H9 (cell line): ENCODE data around the gene GMPR2. TPM values are rescaled to one million over a fixed set of nuclear protein-coding genes. Genes with fewer than 3 reads are reported as not detected.

ENCODE experiments used
- DNase-seq: peaks from one replicate; pipeline ENCODE4 v3.0.0-alpha.2; 2017
- H2AFZ ChIP-seq: one replicate; pipeline ENCODE4 v1.6.1; 2013; ENCODE audit warnings: mild to moderate bottlenecking, low read length, control low read depth, moderate library complexity
- H2AK5ac ChIP-seq: 2 replicates; pipeline ENCODE4 v1.6.1; 2013; ENCODE audit warnings: low read length, control low read depth, mixed read lengths; ENCODE audit not compliant: insufficient read length
- H2BK120ac ChIP-seq: one replicate; pipeline ENCODE4 v1.6.1; 2013; ENCODE audit warnings: low read depth, mild to moderate bottlenecking, low read length, control low read depth, inconsistent platforms; ENCODE audit not compliant: poor library complexity, severe bottlenecking
- H2BK12ac ChIP-seq: 2 replicates; pipeline ENCODE4 v1.6.1; 2013; ENCODE audit warnings: low read length, control low read depth, mixed read lengths, low read depth; ENCODE audit not compliant: insufficient read length
- H2BK15ac ChIP-seq: 2 replicates; pipeline ENCODE4 v1.6.1; 2013; ENCODE audit warnings: low read depth, low read length, control low read depth
- H2BK20ac ChIP-seq: one replicate; pipeline ENCODE4 v1.6.1; 2013; ENCODE audit warnings: low read depth, mild to moderate bottlenecking, low read length, control low read depth, inconsistent platforms; ENCODE audit not compliant: poor library complexity, severe bottlenecking
- H2BK5ac ChIP-seq: 2 replicates; pipeline ENCODE4 v1.6.1; 2013; ENCODE audit warnings: low read length, control low read depth, mixed read lengths; ENCODE audit not compliant: insufficient read length
- H3K14ac ChIP-seq: 2 replicates; pipeline ENCODE4 v1.6.1; 2013; ENCODE audit warnings: low read length, control low read depth; ENCODE audit not compliant: insufficient read depth
- H3K18ac ChIP-seq: 2 replicates; pipeline ENCODE4 v1.6.1; 2013; ENCODE audit warnings: low read depth, mild to moderate bottlenecking, mixed read lengths, low read length, control low read depth; ENCODE audit not compliant: insufficient read length
- H3K23ac ChIP-seq: 2 replicates; pipeline ENCODE4 v1.6.1; 2013; ENCODE audit warnings: low read length, control low read depth, mixed read lengths, low read depth; ENCODE audit not compliant: insufficient read length
- H3K23me2 ChIP-seq: 2 replicates; pipeline ENCODE4 v1.6.1; 2013; ENCODE audit warnings: low read depth, mild to moderate bottlenecking, mixed read lengths, low read length, control low read depth; ENCODE audit not compliant: insufficient read length, poor library complexity, severe bottlenecking
- H3K27ac ChIP-seq: 2 replicates; pipeline ENCODE4 v1.5.1; 2013; ENCODE audit warnings: low read length, control low read depth, mixed read lengths, low read depth; ENCODE audit not compliant: insufficient read length
- H3K27me3 ChIP-seq: 2 replicates; pipeline ENCODE4 v1.6.1; 2013; ENCODE audit warnings: low read length, control low read depth, inconsistent platforms; ENCODE audit not compliant: insufficient read depth
- H3K4ac ChIP-seq: 2 replicates; pipeline ENCODE4 v1.6.1; 2013; ENCODE audit warnings: low read depth, mild to moderate bottlenecking, control low read depth, inconsistent platforms, low read length, moderate library complexity
- H3K4me1 ChIP-seq: 2 replicates; pipeline ENCODE4 v1.6.1; 2013; ENCODE audit warnings: low read length, control low read depth, inconsistent platforms; ENCODE audit not compliant: insufficient read depth
- H3K4me2 ChIP-seq: 2 replicates; pipeline ENCODE4 v1.6.1; 2013; ENCODE audit warnings: low read length, control low read depth, mixed read lengths; ENCODE audit not compliant: insufficient read length, insufficient read depth
- H3K56ac ChIP-seq: 2 replicates; pipeline ENCODE4 v1.6.1; 2013; ENCODE audit warnings: low read depth, mild to moderate bottlenecking, mixed read lengths, low read length, control low read depth; ENCODE audit not compliant: insufficient read length
- H3K79me1 ChIP-seq: 2 replicates; pipeline ENCODE4 v1.6.1; 2013; ENCODE audit warnings: low read depth, mild to moderate bottlenecking, moderate library complexity, low read length, control low read depth, inconsistent platforms; ENCODE audit not compliant: insufficient read depth, poor library complexity, severe bottlenecking
- H3K79me2 ChIP-seq: 2 replicates; pipeline ENCODE4 v1.6.1; 2013; ENCODE audit warnings: low read length, control low read depth, inconsistent platforms; ENCODE audit not compliant: insufficient read depth
- H3K9ac ChIP-seq: 2 replicates; pipeline ENCODE4 v1.6.1; 2013; ENCODE audit warnings: low read length, control low read depth, mixed read lengths; ENCODE audit not compliant: insufficient read length; ENCODE audit errors: extremely low read depth
- H3K9me3 ChIP-seq: one replicate; pipeline ENCODE4 v1.6.1; 2013; ENCODE audit warnings: low read depth, low read length, inconsistent platforms; ENCODE audit not compliant: control insufficient read depth
- H3T11ph ChIP-seq: one replicate; pipeline ENCODE4 v1.6.1; 2013; ENCODE audit warnings: mild to moderate bottlenecking, low read length, control low read depth, inconsistent platforms
- H4K20me1 ChIP-seq: one replicate; pipeline ENCODE4 v1.6.1; 2013; ENCODE audit not compliant: control insufficient read depth, insufficient read length, insufficient read depth
- H4K5ac ChIP-seq: 2 replicates; pipeline ENCODE4 v1.6.1; 2013; ENCODE audit warnings: low read depth, mild to moderate bottlenecking, mixed read lengths, low read length, control low read depth; ENCODE audit not compliant: insufficient read length
- H4K8ac ChIP-seq: replicated peaks from 2 replicates; pipeline ENCODE4 v1.6.1; 2013; ENCODE audit warnings: low read length, control low read depth, mixed read lengths, low read depth; ENCODE audit not compliant: insufficient read length
- H4K91ac ChIP-seq: 2 replicates; pipeline ENCODE4 v1.6.1; 2013; ENCODE audit warnings: low read depth, mild to moderate bottlenecking, moderate library complexity, mixed read lengths, low read length, control low read depth; ENCODE audit not compliant: insufficient read length
- H3K27ac Mint-ChIP-seq, 3 experiments: 2 replicates in 2 of 3; 3 replicates in 1 of 3; pipeline ENCODE4 v1.8.0; 2020 to 2021; ENCODE audit warnings: mixed read lengths in 3 of 3, mild to moderate bottlenecking in 1 of 3, moderate library complexity in 1 of 3
- H3K27me3 Mint-ChIP-seq: 2 replicates; pipeline ENCODE4 v1.8.0; 2021; ENCODE audit warnings: low read depth, mild to moderate bottlenecking, moderate library complexity, mixed read lengths
- H3K36me3 Mint-ChIP-seq, 3 experiments: 2 replicates in 2 of 3; 3 replicates in 1 of 3; pipeline ENCODE4 v1.8.0; 2020 to 2021; ENCODE audit warnings: low read depth in 3 of 3, mixed read lengths in 3 of 3; ENCODE audit not compliant: insufficient read depth in 1 of 3
- H3K4me1 Mint-ChIP-seq, 2 experiments: 2 replicates each; pipeline ENCODE4 v1.8.0; 2020; ENCODE audit warnings: mixed read lengths in 2 of 2
- H3K4me3 Mint-ChIP-seq, 2 experiments: 2 replicates in 1 of 2; 3 replicates in 1 of 2; pipeline ENCODE4 v1.8.0; 2020 to 2021; ENCODE audit warnings: mild to moderate bottlenecking in 2 of 2, mixed read lengths in 2 of 2, moderate library complexity in 1 of 2
- H3K9me3 Mint-ChIP-seq, 2 experiments: 2 replicates in 1 of 2; 3 replicates in 1 of 2; pipeline ENCODE4 v1.8.0; 2020; ENCODE audit warnings: mild to moderate bottlenecking in 2 of 2, mixed read lengths in 2 of 2, moderate library complexity in 1 of 2
- CTCF ChIP-seq: fragments of 200-600 bp; sonication (generic); conservative IDR thresholded peaks from 3 replicates; pipeline ENCODE4 v1.8.0; 2021; ENCODE audit warnings: antibody characterized with exemption, mild to moderate bottlenecking
- WGBS: extraction: QIAGEN DNeasy Blood & Tissue Kit; methylation state at CpG from one replicate; pipeline ENCODE4 v1.1.7; 2013; ENCODE audit warnings: missing lambda C conversion rate, low lambda C conversion rate, mixed read lengths; ENCODE audit not compliant: insufficient read length; ENCODE audit errors: extremely low coverage; 5-methylcytosine and 5-hydroxymethylcytosine counted together
- total RNA-seq: library from RNA; stranded (reverse); gene quantifications from 2 replicates; pipeline ENCODE4 v1.2.1, GENCODE V29; 2021

The GMPR2 gene
- total RNA-seq, 1 experiment from 2014 or later, result 84.7 TPM

GRCh38 chr14:24283796-24284460 is 51.2 kb downstream of the GMPR2 start:
- no peak overlapping the region; the same call in 1 of the 2 replicates for H3K14ac ChIP-seq
- no CpG with 5 or more reads among the region's 5 CpGs for WGBS
- H2BK15ac ChIP-seq, result no peak overlapping the region
- no peaks in the 10 kb centered on the region for H3K79me2 ChIP-seq
- no peak overlapping the region for H2AK5ac ChIP-seq
- no peak overlapping the region for H2BK12ac ChIP-seq
- Mint-ChIP-seq H3K27me3 (no peaks in the 10 kb centered on the region), H3K9me3 (no peaks in the 10 kb centered on the region), H3K4me3 (no peak overlapping the region), H3K27ac (peak overlapping the region in 2 of 3 experiments; percentile 16 to 44; a peak in 2 of 7 replicates), H3K4me1 (peaks cover 2% of the 10 kb centered on the region in 2 experiments; a peak in 1 of 4 replicates), H3K36me3 (no peaks in the 10 kb centered on the region)
- H3K56ac ChIP-seq, result no peak overlapping the region
- no peak overlapping the region for H2BK20ac ChIP-seq
- H3K23ac ChIP-seq, result no peak overlapping the region
- H2BK5ac ChIP-seq, result no peak overlapping the region
- no peak overlapping the region for H2AFZ ChIP-seq
- H4K91ac ChIP-seq, result no peak overlapping the region
- H3K4ac ChIP-seq, result no peak overlapping the region
- no peak for DNase-seq
- H4K20me1 ChIP-seq, result no peaks in the 10 kb centered on the region
- H2BK120ac ChIP-seq, result no peak overlapping the region
- H3K4me2 ChIP-seq, result no peak overlapping the region
- H3T11ph ChIP-seq, result no peak overlapping the region
- no peak for TF ChIP-seq CTCF
- no peak overlapping the region for H4K8ac ChIP-seq
- no peak overlapping the region for H4K5ac ChIP-seq
- H3K79me1 ChIP-seq, result no peaks in the 10 kb centered on the region
- H3K27me3 ChIP-seq, result no peaks in the 10 kb centered on the region
- no peak overlapping the region for H3K27ac ChIP-seq
- H3K9me3 ChIP-seq, result no peaks in the 10 kb centered on the region
- no peak overlapping the region for H3K18ac ChIP-seq
- H3K23me2 ChIP-seq, result no peaks in the 10 kb centered on the region
- no peak overlapping the region for H3K9ac ChIP-seq
- H3K4me1 ChIP-seq, result no peaks in the 10 kb centered on the region
